Gastroesophageal sphincter (tissue), 4 donors: ENCODE measurements around the gene F2. TPM values are rescaled to one million over a fixed set of nuclear protein-coding genes. Genes with fewer than 3 reads are reported as not detected.
"Not testable (repeated sequence)": the region's sequence is repeated elsewhere in the genome, so short reads cannot be mapped to it uniquely, and the experiment has no call there.

Experiments
- ATAC-seq: fragments of 150-250 bp; one replicate; pipeline ENCODE4 v1.9.1; 2016; ENCODE audit warnings: mild to moderate bottlenecking, moderate library complexity
- H3K27ac ChIP-seq, 4 donors: fragments of 200-600 bp; sonication (generic) in 3 of 4; 1 replicate in 3 of 4; 2 replicates in 1 of 4; pipeline ENCODE4 v1.5.1; 2016 to 2019
- H3K27me3 ChIP-seq: fragments of 200-600 bp; sonication (generic); one replicate; pipeline ENCODE4 v1.5.1; 2019
- H3K36me3 ChIP-seq, 2 donors: fragments of 200-600 bp; sonication (generic); one replicate each; pipeline ENCODE4 v1.5.1; 2019; ENCODE audit warnings: control low read depth in 1 of 2
- H3K4me1 ChIP-seq, 3 donors: fragments of 200-600 bp; sonication (generic); 1 replicate in 2 of 3; 2 replicates in 1 of 3; pipeline ENCODE4 v1.5.1; 2016 to 2019; ENCODE audit warnings: control low read depth in 2 of 3
- H3K4me3 ChIP-seq, 2 donors: fragments of 200-600 bp; sonication (generic); one replicate each; pipeline ENCODE4 v1.5.1; 2019; ENCODE audit warnings: mild to moderate bottlenecking in 1 of 2, moderate library complexity in 1 of 2
- H3K9me3 ChIP-seq, 3 donors: fragments of 200-600 bp; sonication (generic); one replicate each; pipeline ENCODE4 v1.5.1; 2017 to 2019; ENCODE audit warnings: control low read depth in 2 of 3
- EP300 ChIP-seq: sonication (generic); formaldehyde crosslinking; IDR thresholded peaks from one replicate; pipeline ENCODE4 v1.6.1; 2017; ENCODE audit warnings: antibody characterized with exemption, mild to moderate bottlenecking
- POLR2A ChIP-seq, 2 donors: fragments of 450-650 bp; IDR thresholded peaks; one replicate each; pipeline ENCODE4 v1.6.1; 2017; ENCODE audit warnings: antibody characterized with exemption in 2 of 2, mild to moderate bottlenecking in 2 of 2, moderate library complexity in 1 of 2
- POLR2AphosphoS5 ChIP-seq: sonication (generic); formaldehyde crosslinking; IDR thresholded peaks from one replicate; pipeline ENCODE4 v1.6.1; 2017; ENCODE audit warnings: antibody characterized with exemption
- WGBS, 2 donors: methylation state at CpG; one replicate each; pipeline ENCODE4 v1.1.5; 2018; ENCODE audit warnings: low coverage in 1 of 2; 5-methylcytosine and 5-hydroxymethylcytosine counted together
- total RNA-seq, 4 donors: library from RNA; depleted of rRNA; stranded (reverse); fragments of >200 nt; gene quantifications; one replicate each; pipeline ENCODE4 v1.1.0, GENCODE V29; 2016
- TF ChIP-seq, protein P1 (sequence below), 4 experiments: fragments of 200-600 bp in 2 of 4; fragments of 450-650 bp in 2 of 4; sonication (generic) in 1 of 4; IDR thresholded peaks; one replicate each; pipeline ENCODE4 v1.5.1; 2017 to 2019; ENCODE audit warnings: antibody characterized with exemption in 4 of 4, mild to moderate bottlenecking in 2 of 4, moderate library complexity in 2 of 4

F2 gene
- total RNA-seq, result 1 to 10 TPM in 1 of 4 donors, under 1 TPM in 1, not detected in 2; 0.62 to 3.6 TPM

DNA sequence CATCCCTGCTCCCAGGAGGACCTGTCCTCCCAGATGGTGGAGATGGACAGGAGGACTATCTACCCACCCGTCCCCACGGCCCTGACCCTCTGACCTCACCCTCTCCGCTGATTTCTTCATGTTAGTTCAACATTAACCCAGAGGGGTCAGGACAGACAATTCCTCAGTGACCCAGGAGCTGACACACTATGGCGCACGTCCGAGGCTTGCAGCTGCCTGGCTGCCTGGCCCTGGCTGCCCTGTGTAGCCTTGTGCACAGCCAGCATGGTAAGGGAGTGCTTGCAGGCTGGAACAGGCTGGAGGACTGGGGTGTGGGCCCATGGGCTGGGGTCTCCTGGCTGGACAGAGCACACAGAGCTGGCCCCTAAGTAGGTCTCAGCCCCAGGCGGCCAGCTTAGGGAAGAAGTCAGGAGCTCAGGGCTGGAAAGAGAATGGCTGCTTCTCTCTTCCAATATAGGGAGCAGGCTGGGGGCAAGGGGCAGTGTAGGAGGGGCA lies at the start of gene F2:
F2 (plus strand) TSS at position 166 of the 495 bp plus-strand sequence; CDS start at position 189, 23 bp downstream.
- Histone ChIP-seq H3K36me3 (no peaks in the 10 kb centered on the region), H3K4me3 (no peak within 1 kb of the TSS), H3K27ac (no peak within 1 kb of the TSS), H3K9me3 (no peaks in the 10 kb centered on the region), H3K4me1 (no peaks in the 10 kb centered on the region), H3K27me3 (no peaks in the 10 kb centered on the region)
- WGBS, 2 donors, result 61 to 62% methylated on average over 3 to 4 of the region's 7 CpGs
- TF ChIP-seq EP300 (no peak), POLR2A (IDR thresholded peaks at IDR 0.05) (no peak), POLR2AphosphoS5 (no peak)
- TF ChIP-seq, protein P1, sequence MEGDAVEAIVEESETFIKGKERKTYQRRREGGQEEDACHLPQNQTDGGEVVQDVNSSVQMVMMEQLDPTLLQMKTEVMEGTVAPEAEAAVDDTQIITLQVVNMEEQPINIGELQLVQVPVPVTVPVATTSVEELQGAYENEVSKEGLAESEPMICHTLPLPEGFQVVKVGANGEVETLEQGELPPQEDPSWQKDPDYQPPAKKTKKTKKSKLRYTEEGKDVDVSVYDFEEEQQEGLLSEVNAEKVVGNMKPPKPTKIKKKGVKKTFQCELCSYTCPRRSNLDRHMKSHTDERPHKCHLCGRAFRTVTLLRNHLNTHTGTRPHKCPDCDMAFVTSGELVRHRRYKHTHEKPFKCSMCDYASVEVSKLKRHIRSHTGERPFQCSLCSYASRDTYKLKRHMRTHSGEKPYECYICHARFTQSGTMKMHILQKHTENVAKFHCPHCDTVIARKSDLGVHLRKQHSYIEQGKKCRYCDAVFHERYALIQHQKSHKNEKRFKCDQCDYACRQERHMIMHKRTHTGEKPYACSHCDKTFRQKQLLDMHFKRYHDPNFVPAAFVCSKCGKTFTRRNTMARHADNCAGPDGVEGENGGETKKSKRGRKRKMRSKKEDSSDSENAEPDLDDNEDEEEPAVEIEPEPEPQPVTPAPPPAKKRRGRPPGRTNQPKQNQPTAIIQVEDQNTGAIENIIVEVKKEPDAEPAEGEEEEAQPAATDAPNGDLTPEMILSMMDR (IDR thresholded peaks at IDR 0.05), result no peak
- ATAC-seq, result no peak

DNA sequence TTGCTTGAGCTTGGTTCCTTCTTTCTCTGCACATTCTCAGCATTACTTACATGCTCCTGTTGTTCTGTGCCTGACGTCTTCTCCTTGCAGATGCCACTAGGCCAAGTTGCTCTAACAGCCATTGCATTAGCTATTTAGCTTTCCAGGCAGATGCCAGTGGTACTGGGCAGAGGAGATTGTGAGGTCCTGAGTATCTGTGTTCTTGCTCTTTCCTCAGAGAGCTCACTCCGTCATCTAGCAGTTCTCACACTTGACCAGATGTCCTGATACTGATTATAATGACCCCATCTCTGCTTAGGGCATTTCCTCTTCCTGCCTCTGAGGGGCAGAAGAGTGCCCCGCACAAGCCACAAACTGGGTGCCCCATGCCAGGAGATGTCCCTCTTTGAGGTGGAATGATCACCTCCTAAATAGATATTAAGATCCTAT lies 49.3 kb upstream of the F2 start:
- ATAC-seq, result no peak

DNA sequence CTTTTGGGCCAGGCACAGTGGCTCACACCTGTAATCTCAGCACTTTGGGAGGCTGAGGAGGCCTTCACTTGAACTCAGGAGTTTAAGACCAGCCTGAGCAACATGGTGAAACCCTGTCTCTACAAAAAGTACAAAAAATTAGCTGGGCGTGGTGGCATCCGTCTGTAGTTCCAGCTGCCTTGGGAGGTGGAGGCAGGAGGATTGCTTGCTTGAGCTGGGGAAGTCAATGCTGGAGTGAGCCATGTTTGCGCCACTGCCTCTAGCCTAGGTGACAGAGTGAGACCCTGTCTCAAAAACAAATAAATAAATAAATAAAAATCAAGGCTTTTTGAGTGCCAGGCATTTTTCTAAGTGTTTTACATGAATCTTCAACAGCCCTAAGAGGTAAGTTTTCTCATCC lies 48.5 kb upstream of the F2 start:
- peaks cover 0 to 91% of the 10 kb centered on the region in 2 donors for H3K36me3 ChIP-seq
- WGBS, 2 donors, result 91 to 100% methylated on average over 1 to 3 of the region's 3 CpGs
- peak overlapping the region in 1 of 4 donors; percentile 31 for H3K27ac ChIP-seq
- H3K4me1 ChIP-seq, result peaks cover under 1 to 56% (median 18%) of the 10 kb centered on the region in 3 donors
- not testable (repeated sequence) for H3K9me3 ChIP-seq, ATAC-seq, H3K4me3 ChIP-seq, H3K27me3 ChIP-seq

More for the DNA sequence above, 49.3 kb upstream of the F2 start:
- Histone ChIP-seq H3K27me3 (no peaks in the 10 kb centered on the region), H3K9me3 (no peaks in the 10 kb centered on the region), H3K4me1 (peaks cover 0 to 48% (median 11%) of the 10 kb centered on the region in 3 donors), H3K36me3 (peaks cover 0 to 99% of the 10 kb centered on the region in 2 donors), H3K27ac (peak overlapping the region in 3 of 4 donors; percentile 4 to 31 (median 10)), H3K4me3 (no peak overlapping the region)
- TF ChIP-seq EP300 (no peak), POLR2A (IDR thresholded peaks at IDR 0.05) (no peak), POLR2AphosphoS5 (no peak)
- TF ChIP-seq, protein P1 (IDR thresholded peaks at IDR 0.05), result no peak
- 33 to 62% methylated on average over 1 to 2 of the region's 3 CpGs for WGBS, 2 donors

DNA sequence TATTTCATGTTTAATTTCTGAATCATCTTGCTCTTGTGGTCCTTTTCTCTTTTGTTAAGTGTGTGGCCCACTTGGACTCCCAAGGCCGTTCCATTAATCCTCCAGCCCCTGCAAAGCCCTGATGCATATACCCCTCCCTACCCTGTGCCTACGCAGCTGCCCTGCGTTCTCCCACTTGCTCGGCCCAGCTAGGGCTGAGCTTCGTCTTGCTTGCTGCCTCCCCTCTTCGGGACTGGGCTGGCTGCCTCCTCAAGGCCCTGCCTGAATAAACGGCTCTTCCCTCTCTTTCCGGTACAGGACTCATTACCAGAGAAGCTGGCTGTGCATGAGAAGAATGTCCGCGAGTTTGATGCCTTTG lies 47.1 kb upstream of the F2 start:
- peaks cover 4 to 58% (median 26%) of the 10 kb centered on the region in 3 donors for H3K4me1 ChIP-seq
- no peak for ATAC-seq
- H3K27ac ChIP-seq, result peak overlapping the region in 1 of 4 donors; percentile 24

DNA sequence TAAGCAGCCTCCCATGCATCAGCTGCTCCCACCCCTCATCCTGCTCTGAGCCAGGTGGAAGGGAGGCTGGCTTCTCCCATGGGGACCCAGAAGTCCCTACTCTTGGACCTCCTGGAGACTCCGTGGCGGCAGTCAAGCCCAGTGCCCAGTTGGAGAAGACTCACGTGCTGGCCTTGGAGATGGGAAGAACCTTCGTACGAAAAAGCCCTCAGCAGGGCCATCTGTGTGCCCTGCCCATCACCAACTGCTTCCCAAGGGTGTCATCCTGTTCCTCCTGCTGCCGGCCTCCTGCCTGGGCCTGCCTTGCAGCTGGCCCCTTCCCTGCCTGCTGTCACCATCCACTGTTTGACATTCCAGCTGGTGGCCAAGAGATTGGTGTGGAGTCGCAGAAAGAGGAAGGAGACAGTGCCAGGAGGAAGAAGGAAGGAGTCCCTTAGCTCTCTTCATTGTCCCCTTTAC lies 46.6 kb upstream of the F2 start:
- WGBS, 2 donors, result no CpG with 5 or more reads among the region's 7 CpGs
- Histone ChIP-seq H3K27me3 (no peaks in the 10 kb centered on the region), H3K4me3 (no peak overlapping the region), H3K4me1 (peaks cover 4 to 58% (median 28%) of the 10 kb centered on the region in 3 donors), H3K27ac (peak overlapping the region in 2 of 4 donors; percentile 18 to 24), H3K36me3 (peaks cover 0 to 86% of the 10 kb centered on the region in 2 donors), H3K9me3 (no peaks in the 10 kb centered on the region)
- no peak for ATAC-seq
- TF ChIP-seq POLR2AphosphoS5 (no peak), POLR2A (IDR thresholded peaks at IDR 0.05) (no peak)
- TF ChIP-seq, protein P1 (IDR thresholded peaks at IDR 0.05), result no peak

More for the DNA sequence above, 47.1 kb upstream of the F2 start:
- 87 to 100% methylated on average over 2 to 9 of the region's 10 CpGs for WGBS, 2 donors
- Histone ChIP-seq H3K9me3 (no peaks in the 10 kb centered on the region), H3K27me3 (no peaks in the 10 kb centered on the region), H3K4me3 (no peak overlapping the region), H3K36me3 (peaks cover 0 to 86% of the 10 kb centered on the region in 2 donors)
- TF ChIP-seq, protein P1 (IDR thresholded peaks at IDR 0.05), result no peak
- no peak for TF ChIP-seq EP300
- TF ChIP-seq POLR2AphosphoS5, result no peak
- TF ChIP-seq POLR2A (IDR thresholded peaks at IDR 0.05), result no peak
